Chondrocyte (in vitro differentiated cells): Measurements from ENCODE around the gene SMYD5. TPM values are rescaled to one million over a fixed set of nuclear protein-coding genes. Genes with fewer than 3 reads are reported as not detected.
"Not testable (repeated sequence)": the region's sequence is repeated elsewhere in the genome, so short reads cannot be mapped to it uniquely, and the experiment has no call there.

ENCODE experiments used
- DNase-seq: peaks from one replicate; pipeline ENCODE4 v3.0.0; 2021; ENCODE audit warnings: mixed read lengths, low spot score
- H3K27ac Mint-ChIP-seq: one replicate; pipeline ENCODE4 v1.8.0; 2021; ENCODE audit warnings: mild to moderate bottlenecking, moderate library complexity, mixed read lengths; ENCODE audit not compliant: unreplicated experiment
- H3K27me3 Mint-ChIP-seq: 2 replicates; pipeline ENCODE4 v1.8.0; 2021; ENCODE audit warnings: low read depth, mixed read lengths
- H3K36me3 Mint-ChIP-seq: 2 replicates; pipeline ENCODE4 v1.8.0; 2021; ENCODE audit warnings: low read depth, mixed read lengths
- H3K4me1 Mint-ChIP-seq: 2 replicates; pipeline ENCODE4 v1.8.0; 2021; ENCODE audit warnings: low read depth, mild to moderate bottlenecking, mixed read lengths
- H3K4me3 Mint-ChIP-seq: one replicate; pipeline ENCODE4 v1.8.0; 2021; ENCODE audit warnings: mild to moderate bottlenecking, moderate library complexity, mixed read lengths; ENCODE audit not compliant: unreplicated experiment
- H3K9me3 Mint-ChIP-seq: 2 replicates; pipeline ENCODE4 v1.8.0; 2021; ENCODE audit warnings: low read depth, mixed read lengths
- CTCF ChIP-seq: fragments of 200-600 bp; sonication (generic); IDR thresholded peaks from 2 replicates; pipeline ENCODE4 v1.5.0; 2021; ENCODE audit warnings: antibody characterized with exemption, mild to moderate bottlenecking, moderate library complexity
- total RNA-seq: library from RNA; stranded (reverse); gene quantifications from 3 replicates; pipeline ENCODE4 v1.2.1, GENCODE V29; 2021

The SMYD5 gene
- total RNA-seq, 1 donor from 2014 or later, result 10.0 TPM

GRCh38 chr2:73258913-73259215 is 44.8 kb downstream of the SMYD5 start:
- TF ChIP-seq CTCF, result no peak
- Mint-ChIP-seq H3K27me3 (no peaks in the 10 kb centered on the region), H3K9me3 (no peaks in the 10 kb centered on the region)

GRCh38 chr2:73259276-73259675 is 45.2 kb downstream of the SMYD5 start:
- Mint-ChIP-seq H3K4me1 (no peaks in the 10 kb centered on the region), H3K36me3 (no peaks in the 10 kb centered on the region), H3K27ac (no peak overlapping the region), H3K27me3 (no peaks in the 10 kb centered on the region), H3K9me3 (no peaks in the 10 kb centered on the region), H3K4me3 (no peak overlapping the region)
- no peak for DNase-seq
- TF ChIP-seq CTCF, result no peak

More at GRCh38 chr2:73258913-73259215, 44.8 kb downstream of the SMYD5 start:
- no peaks in the 10 kb centered on the region for H3K36me3 Mint-ChIP-seq
- H3K4me3 Mint-ChIP-seq, result no peak overlapping the region
- DNase-seq, result no peak
- no peak overlapping the region for H3K27ac Mint-ChIP-seq
- no peaks in the 10 kb centered on the region for H3K4me1 Mint-ChIP-seq

GRCh38 chr2:73259704-73260337 is 45.8 kb downstream of the SMYD5 start:
- DNase-seq, result no peak
- no peaks in the 10 kb centered on the region for H3K27me3 Mint-ChIP-seq
- no peaks in the 10 kb centered on the region for H3K36me3 Mint-ChIP-seq
- no peak overlapping the region for H3K4me3 Mint-ChIP-seq
- H3K27ac Mint-ChIP-seq, result no peak overlapping the region
- TF ChIP-seq CTCF, result no peak
- no peaks in the 10 kb centered on the region for H3K9me3 Mint-ChIP-seq
- no peaks in the 10 kb centered on the region for H3K4me1 Mint-ChIP-seq

- H3K4me3 Mint-ChIP-seq, result no peak overlapping the region
- no peaks in the 10 kb centered on the region for H3K9me3 Mint-ChIP-seq
- no peak overlapping the region for H3K27ac Mint-ChIP-seq
- no peaks in the 10 kb centered on the region for H3K4me1 Mint-ChIP-seq
- DNase-seq, result no peak
- no peaks in the 10 kb centered on the region for H3K36me3 Mint-ChIP-seq
- no peaks in the 10 kb centered on the region for H3K27me3 Mint-ChIP-seq
- peak; percentile 72 for TF ChIP-seq CTCF
Observed at GRCh38 chr2:73260338-73260984, 46.4 kb downstream of the SMYD5 start.

- Mint-ChIP-seq H3K36me3 (peaks cover 2% of the 10 kb centered on the region), H3K27ac (no peak overlapping the region), H3K4me1 (no peaks in the 10 kb centered on the region), H3K4me3 (no peak overlapping the region), H3K9me3 (no peaks in the 10 kb centered on the region), H3K27me3 (peaks cover 5% of the 10 kb centered on the region)
- TF ChIP-seq CTCF, result no peak
- no peak for DNase-seq
Observed at GRCh38 chr2:73262108-73262651, 48.1 kb downstream of the SMYD5 start.

- not testable (repeated sequence) for DNase-seq, H3K4me1 Mint-ChIP-seq, H3K4me3 Mint-ChIP-seq, H3K36me3 Mint-ChIP-seq, H3K27me3 Mint-ChIP-seq, H3K27ac Mint-ChIP-seq, H3K9me3 Mint-ChIP-seq
Observed at GRCh38 chr2:73262691-73263429, 48.8 kb downstream of the SMYD5 start.
